ENCODE data around the gene MAGEB17. TPM values are rescaled to one million over a fixed set of nuclear protein-coding genes. Genes with fewer than 3 reads are reported as not detected.
"Not testable (repeated sequence)": the region's sequence is repeated elsewhere in the genome, so short reads cannot be mapped to it uniquely, and the experiment has no call there.

Gene MAGEB17
- total RNA-seq, 1 donor from 2014 or later, result not detected

GRCh38 chrX:16148896-16149295 is 18.4 kb upstream of the MAGEB17 start:
- H3K9me3 ChIP-seq (ENCODE audit: control insufficient read depth in 3 of 3, low read length in 3 of 3), result no peaks in the 10 kb centered on the region
- H3K4me1 ChIP-seq (ENCODE audit: control insufficient read depth in 3 of 3, insufficient read depth in 3 of 3, low read length in 3 of 3), result no peaks in the 10 kb centered on the region
- H3K36me3 ChIP-seq (ENCODE audit: control insufficient read depth in 3 of 3, insufficient read depth in 3 of 3, low read length in 3 of 3), result no peaks in the 10 kb centered on the region
- no peak overlapping the region for H3K4me3 ChIP-seq (ENCODE audit: low read length in 3 of 3)
- no peak overlapping the region for H3K9ac ChIP-seq (ENCODE audit: low read depth in 1 of 3, low read length in 3 of 3)
- no peak overlapping the region for H3K27ac ChIP-seq (ENCODE audit: low read depth, low read length)
- H3K27me3 ChIP-seq (ENCODE audit: control insufficient read depth in 3 of 3, insufficient read depth in 3 of 3, low read length in 3 of 3), result no peaks in the 10 kb centered on the region

- no peak overlapping the region for H3K27ac ChIP-seq (ENCODE audit: low read depth, low read length)
- H3K36me3 ChIP-seq (ENCODE audit: control insufficient read depth in 3 of 3, insufficient read depth in 3 of 3, low read length in 3 of 3), result no peaks in the 10 kb centered on the region
- peaks cover 0 to 2% (median 0%) of the 10 kb centered on the region in 3 donors for H3K27me3 ChIP-seq (ENCODE audit: control insufficient read depth in 3 of 3, insufficient read depth in 3 of 3, low read length in 3 of 3)
- no peak overlapping the region for H3K9ac ChIP-seq (ENCODE audit: low read depth in 1 of 3, low read length in 3 of 3)
- no peaks in the 10 kb centered on the region for H3K9me3 ChIP-seq (ENCODE audit: control insufficient read depth in 3 of 3, low read length in 3 of 3)
- no peak overlapping the region for H3K4me3 ChIP-seq (ENCODE audit: low read length in 3 of 3)
- H3K4me1 ChIP-seq (ENCODE audit: control insufficient read depth in 3 of 3, insufficient read depth in 3 of 3, low read length in 3 of 3), result no peaks in the 10 kb centered on the region
Observed at GRCh38 chrX:16155581-16156096, 11.6 kb upstream of the MAGEB17 start.

- no peak overlapping the region for H3K27ac ChIP-seq (ENCODE audit: low read depth, low read length)
- no peaks in the 10 kb centered on the region for H3K4me1 ChIP-seq (ENCODE audit: control insufficient read depth in 3 of 3, insufficient read depth in 3 of 3, low read length in 3 of 3)
- no peak overlapping the region for H3K4me3 ChIP-seq (ENCODE audit: low read length in 3 of 3)
- no peaks in the 10 kb centered on the region for H3K9me3 ChIP-seq (ENCODE audit: control insufficient read depth in 3 of 3, low read length in 3 of 3)
- H3K9ac ChIP-seq (ENCODE audit: low read depth in 1 of 3, low read length in 3 of 3), result no peak overlapping the region
- no peaks in the 10 kb centered on the region for H3K36me3 ChIP-seq (ENCODE audit: control insufficient read depth in 3 of 3, insufficient read depth in 3 of 3, low read length in 3 of 3)
- H3K27me3 ChIP-seq (ENCODE audit: control insufficient read depth in 3 of 3, insufficient read depth in 3 of 3, low read length in 3 of 3), result peaks cover 0 to 2% (median 0%) of the 10 kb centered on the region in 3 donors
Observed at GRCh38 chrX:16156692-16157331, 10.5 kb upstream of the MAGEB17 start.

GRCh38 chrX:16160729-16161128 is 6.6 kb upstream of the MAGEB17 start:
- H3K36me3 ChIP-seq (ENCODE audit: control insufficient read depth in 3 of 3, insufficient read depth in 3 of 3, low read length in 3 of 3), result no peaks in the 10 kb centered on the region
- H3K9ac ChIP-seq (ENCODE audit: low read depth in 1 of 3, low read length in 3 of 3), result no peak overlapping the region
- no peaks in the 10 kb centered on the region for H3K4me1 ChIP-seq (ENCODE audit: control insufficient read depth in 3 of 3, insufficient read depth in 3 of 3, low read length in 3 of 3)
- no peaks in the 10 kb centered on the region for H3K9me3 ChIP-seq (ENCODE audit: control insufficient read depth in 3 of 3, low read length in 3 of 3)
- H3K4me3 ChIP-seq (ENCODE audit: low read length in 3 of 3), result no peak overlapping the region
- H3K27ac ChIP-seq (ENCODE audit: low read depth, low read length), result no peak overlapping the region
- no peaks in the 10 kb centered on the region for H3K27me3 ChIP-seq (ENCODE audit: control insufficient read depth in 3 of 3, insufficient read depth in 3 of 3, low read length in 3 of 3)

- not testable (repeated sequence) for H3K36me3 ChIP-seq (ENCODE audit: control insufficient read depth in 3 of 3, insufficient read depth in 3 of 3, low read length in 3 of 3); H3K4me3 ChIP-seq (ENCODE audit: low read length in 3 of 3); H3K4me1 ChIP-seq (ENCODE audit: control insufficient read depth in 3 of 3, insufficient read depth in 3 of 3, low read length in 3 of 3); H3K9me3 ChIP-seq (ENCODE audit: control insufficient read depth in 3 of 3, low read length in 3 of 3); H3K27ac ChIP-seq (ENCODE audit: low read depth, low read length); H3K9ac ChIP-seq (ENCODE audit: low read depth in 1 of 3, low read length in 3 of 3); H3K27me3 ChIP-seq (ENCODE audit: control insufficient read depth in 3 of 3, insufficient read depth in 3 of 3, low read length in 3 of 3)
Observed at GRCh38 chrX:16161173-16161572, 6.1 kb upstream of the MAGEB17 start.

GRCh38 chrX:16162391-16162790 is 4.9 kb upstream of the MAGEB17 start:
- Histone ChIP-seq H3K4me3 (ENCODE audit: low read length in 3 of 3) (no peak overlapping the region), H3K36me3 (ENCODE audit: control insufficient read depth in 3 of 3, insufficient read depth in 3 of 3, low read length in 3 of 3) (no peaks in the 10 kb centered on the region), H3K27ac (ENCODE audit: low read depth, low read length) (no peak overlapping the region), H3K9me3 (ENCODE audit: control insufficient read depth in 3 of 3, low read length in 3 of 3) (no peaks in the 10 kb centered on the region), H3K27me3 (ENCODE audit: control insufficient read depth in 3 of 3, insufficient read depth in 3 of 3, low read length in 3 of 3) (no peaks in the 10 kb centered on the region), H3K4me1 (ENCODE audit: control insufficient read depth in 3 of 3, insufficient read depth in 3 of 3, low read length in 3 of 3) (no peaks in the 10 kb centered on the region), H3K9ac (ENCODE audit: low read depth in 1 of 3, low read length in 3 of 3) (no peak overlapping the region)

- H3K36me3 ChIP-seq (ENCODE audit: control insufficient read depth in 3 of 3, insufficient read depth in 3 of 3, low read length in 3 of 3), result no peaks in the 10 kb centered on the region
- no peaks in the 10 kb centered on the region for H3K4me1 ChIP-seq (ENCODE audit: control insufficient read depth in 3 of 3, insufficient read depth in 3 of 3, low read length in 3 of 3)
- no peak overlapping the region for H3K27ac ChIP-seq (ENCODE audit: low read depth, low read length)
- no peak overlapping the region for H3K9ac ChIP-seq (ENCODE audit: low read depth in 1 of 3, low read length in 3 of 3)
- H3K9me3 ChIP-seq (ENCODE audit: control insufficient read depth in 3 of 3, low read length in 3 of 3), result no peaks in the 10 kb centered on the region
- no peaks in the 10 kb centered on the region for H3K27me3 ChIP-seq (ENCODE audit: control insufficient read depth in 3 of 3, insufficient read depth in 3 of 3, low read length in 3 of 3)
- H3K4me3 ChIP-seq (ENCODE audit: low read length in 3 of 3), result no peak overlapping the region
Observed at GRCh38 chrX:16164748-16165147, 2.5 kb upstream of the MAGEB17 start.

GRCh38 chrX:16171039-16171438 is 3.8 kb downstream of the MAGEB17 start:
- no peaks in the 10 kb centered on the region for H3K4me1 ChIP-seq (ENCODE audit: control insufficient read depth in 3 of 3, insufficient read depth in 3 of 3, low read length in 3 of 3)
- peaks cover 0 to 3% (median 0%) of the 10 kb centered on the region in 3 donors for H3K27me3 ChIP-seq (ENCODE audit: control insufficient read depth in 3 of 3, insufficient read depth in 3 of 3, low read length in 3 of 3)
- H3K27ac ChIP-seq (ENCODE audit: low read depth, low read length), result no peak overlapping the region
- no peak overlapping the region for H3K9ac ChIP-seq (ENCODE audit: low read depth in 1 of 3, low read length in 3 of 3)
- no peak overlapping the region for H3K4me3 ChIP-seq (ENCODE audit: low read length in 3 of 3)
- H3K36me3 ChIP-seq (ENCODE audit: control insufficient read depth in 3 of 3, insufficient read depth in 3 of 3, low read length in 3 of 3), result no peaks in the 10 kb centered on the region
- H3K9me3 ChIP-seq (ENCODE audit: control insufficient read depth in 3 of 3, low read length in 3 of 3), result peaks cover 0 to 5% (median 0%) of the 10 kb centered on the region in 3 donors

- Histone ChIP-seq H3K36me3 (ENCODE audit: control insufficient read depth in 3 of 3, insufficient read depth in 3 of 3, low read length in 3 of 3) (no peaks in the 10 kb centered on the region), H3K9me3 (ENCODE audit: control insufficient read depth in 3 of 3, low read length in 3 of 3) (peaks cover 0 to 5% (median 0%) of the 10 kb centered on the region in 3 donors), H3K27me3 (ENCODE audit: control insufficient read depth in 3 of 3, insufficient read depth in 3 of 3, low read length in 3 of 3) (peaks cover 0 to 3% (median 0%) of the 10 kb centered on the region in 3 donors), H3K4me3 (ENCODE audit: low read length in 3 of 3) (no peak overlapping the region), H3K4me1 (ENCODE audit: control insufficient read depth in 3 of 3, insufficient read depth in 3 of 3, low read length in 3 of 3) (no peaks in the 10 kb centered on the region), H3K9ac (ENCODE audit: low read depth in 1 of 3, low read length in 3 of 3) (no peak overlapping the region), H3K27ac (ENCODE audit: low read depth, low read length) (no peak overlapping the region)
Observed at GRCh38 chrX:16171944-16172343, 4.7 kb downstream of the MAGEB17 start.

GRCh38 chrX:16172391-16172790 is 5.1 kb downstream of the MAGEB17 start:
- Histone ChIP-seq H3K9ac (ENCODE audit: low read depth in 1 of 3, low read length in 3 of 3) (no peak overlapping the region), H3K4me1 (ENCODE audit: control insufficient read depth in 3 of 3, insufficient read depth in 3 of 3, low read length in 3 of 3) (no peaks in the 10 kb centered on the region), H3K36me3 (ENCODE audit: control insufficient read depth in 3 of 3, insufficient read depth in 3 of 3, low read length in 3 of 3) (no peaks in the 10 kb centered on the region), H3K9me3 (ENCODE audit: control insufficient read depth in 3 of 3, low read length in 3 of 3) (peaks cover 0 to 5% (median 0%) of the 10 kb centered on the region in 3 donors), H3K4me3 (ENCODE audit: low read length in 3 of 3) (no peak overlapping the region), H3K27me3 (ENCODE audit: control insufficient read depth in 3 of 3, insufficient read depth in 3 of 3, low read length in 3 of 3) (peaks cover 0 to 3% (median 0%) of the 10 kb centered on the region in 3 donors), H3K27ac (ENCODE audit: low read depth, low read length) (no peak overlapping the region)

Data from skeletal muscle tissue (tissue), 4 donors.